Right cardiac atrium (tissue), 5 donors: ENCODE measurements around the gene SMAP1. TPM values are rescaled to one million over a fixed set of nuclear protein-coding genes. Genes with fewer than 3 reads are reported as not detected.

Experiments used
- ATAC-seq, 2 donors: fragments of 200-7000 bp; cut with Tn5 transposase; one replicate each; pipeline versions ENCODE4 v1.8.0 to v1.9.1; 2020; ENCODE audit warnings: moderate library complexity in 2 of 2, mild to moderate bottlenecking in 1 of 2
- DNase-seq, 3 donors: peaks; one replicate each; pipeline ENCODE4 v3.0.0-alpha.2; 2020
- H3K27ac ChIP-seq: one replicate; pipeline ENCODE4 v1.5.1; 2013; ENCODE audit warnings: mild to moderate bottlenecking, low read length, control low read depth, moderate library complexity
- H3K27me3 ChIP-seq: one replicate; pipeline ENCODE4 v1.6.1; 2013; ENCODE audit not compliant: control insufficient read depth, insufficient read depth
- H3K4me1 ChIP-seq: one replicate; pipeline ENCODE4 v1.6.1; 2013; ENCODE audit warnings: low read length; ENCODE audit not compliant: control insufficient read depth, insufficient read depth
- H3K4me3 ChIP-seq: one replicate; pipeline ENCODE4 v1.5.1; 2013; ENCODE audit warnings: low read length, control low read depth
- H3K9me3 ChIP-seq: one replicate; pipeline ENCODE4 v1.6.1; 2013; ENCODE audit warnings: low read length; ENCODE audit not compliant: control insufficient read depth
- WGBS: extraction: QIAGEN DNeasy Blood & Tissue Kit; methylation state at CpG from one replicate; pipeline ENCODE4 v1.1.7; 2013; 5-methylcytosine and 5-hydroxymethylcytosine counted together
- intact Hi-C, 4 donors: fragments of 100-400 bp; cut with DNase I; formaldehyde crosslinking; loops; one replicate each; pipeline versions ENCODE4 v1.11.0 to v1.14.0; 2022 to 2023
- long read RNA-seq, 4 donors: library from polyadenylated mRNA; unstranded; transcript quantifications; one replicate each; pipeline ENCODE4 v2.0.0, GENCODE V29; 2020 to 2021
- polyA plus RNA-seq: library from polyadenylated mRNA; stranded (reverse); fragments of 200-250 nt; gene quantifications from one replicate; pipeline ENCODE4 v1.2.3, GENCODE V29; 2013
- total RNA-seq, 4 donors: library from RNA; stranded (reverse); fragmentation: NEBNext Ultra II Directional; extraction: Animal tissue kit (Norgen Biotek cat#: 25700); gene quantifications; one replicate each; pipeline ENCODE4 v1.2.1, GENCODE V29; 2021
- donor health status: healthy with polysubstance abuse.
- donor health status: DM: no; HTN: yes; CAD: no.
- donor health status: DM: no; HTN: no; CAD: no.
- donor health status: DM: no; HTN: yes; CAD: no; lungs with severe emphysema.
- donor health status: DM: yes; HTN: yes; CAD: no.

The SMAP1 gene
- total RNA-seq (10 to 100 TPM; 27.5 to 36.0 (median 31.5) TPM), polyA plus RNA-seq (16.2 TPM)
- long read RNA-seq, donor 1, transcript SMAP1-203 (11 exons, 3,333 nt): major isoform, 60 of 81 reads
- long read RNA-seq, donor 1, partial matches to known transcripts: 9 of 81 reads
- long read RNA-seq, donor 1, other reads (novel, unspliced or antisense): 10 of 81 reads
- long read RNA-seq, donor 2, transcript SMAP1-203 (11 exons, 3,333 nt): major isoform, 24 of 36 reads
- long read RNA-seq, donor 2, partial matches to known transcripts: 3 of 36 reads
- long read RNA-seq, donor 2, other reads (novel, unspliced or antisense): 8 of 36 reads
- long read RNA-seq, donor 3, transcript SMAP1-203 (11 exons, 3,333 nt): major isoform, 86 of 108 reads
- long read RNA-seq, donor 3, partial matches to known transcripts: 9 of 108 reads
- long read RNA-seq, donor 3, other reads (novel, unspliced or antisense): 9 of 108 reads
- long read RNA-seq, donor 4, transcript SMAP1-203 (11 exons, 3,333 nt): major isoform, 39 of 48 reads
- long read RNA-seq, donor 4, partial matches to known transcripts: 2 of 48 reads
- long read RNA-seq, donor 4, other reads (novel, unspliced or antisense): 7 of 48 reads

GRCh38 chr6:70667711-70668498 is at the start of gene SMAP1:
SMAP1 (plus strand) TSS chr6:70667883; CDS start chr6:70668024, 141 bp downstream.
- Histone ChIP-seq H3K9me3 (no peaks in the 10 kb centered on the region), H3K27ac (peak within 1 kb of the TSS; percentile 93), H3K27me3 (no peaks in the 10 kb centered on the region), H3K4me1 (peaks cover 4% of the 10 kb centered on the region), H3K4me3 (peak within 1 kb of the TSS; percentile 68)
- peak; percentile 97 to 99 (median 98) for DNase-seq
- intact Hi-C loops: loop anchor here in 1 of 4 donors (5.0 kb wide), 1 partner anchor 101 kb away; the partner anchor contains the start of gene SDHAF4
- ATAC-seq: peak; percentile 99
- WGBS: under 1% methylated on average over 90 of the region's 90 CpGs

DNA sequence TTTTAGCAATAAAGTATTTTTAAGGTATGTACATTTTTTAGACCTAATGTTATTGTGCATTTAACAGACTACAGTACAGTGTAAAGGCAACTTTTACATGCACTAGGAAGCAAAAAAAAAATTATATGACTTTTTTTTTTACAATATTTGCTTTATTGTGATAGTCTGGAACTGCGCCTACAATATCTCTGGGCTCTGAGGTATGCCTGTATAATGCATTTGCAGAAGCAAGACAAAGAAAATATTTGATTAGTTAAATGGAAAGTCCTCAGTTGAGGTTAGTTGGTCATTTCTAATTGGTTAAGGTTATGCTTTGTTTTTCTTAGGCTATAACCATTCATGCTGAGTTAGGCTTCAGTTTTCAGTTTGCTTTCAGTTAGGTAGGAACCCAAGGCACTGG is 46.9 kb upstream of the SMAP1 start:
- no peaks in the 10 kb centered on the region for H3K4me1 ChIP-seq
- ATAC-seq (no peak), DNase-seq (no peak)
- no peak overlapping the region for H3K4me3 ChIP-seq
- WGBS: 91% methylated on average over 1 of the region's 1 CpG
- no peaks in the 10 kb centered on the region for H3K9me3 ChIP-seq
- no peak overlapping the region for H3K27ac ChIP-seq
- H3K27me3 ChIP-seq: no peaks in the 10 kb centered on the region
- intact Hi-C loops: no loop called here

DNA sequence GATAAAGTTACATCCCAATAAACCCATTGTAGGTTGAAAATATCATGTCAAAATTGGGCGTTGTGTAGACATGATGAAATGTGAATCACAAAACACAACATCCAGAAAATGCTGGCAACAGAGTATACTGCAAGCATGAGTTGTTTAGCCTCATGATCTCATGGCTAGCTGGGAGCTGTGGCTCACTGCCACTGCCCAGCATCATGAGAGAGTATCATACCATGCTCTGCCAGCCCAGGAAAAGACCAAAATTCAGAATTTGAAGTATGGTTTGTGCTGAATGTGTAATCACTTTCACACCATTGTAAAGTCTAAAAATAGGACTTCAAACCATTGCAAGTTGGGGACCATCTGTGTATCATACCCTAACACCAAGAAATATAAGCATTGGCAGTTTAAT is 45.2 kb upstream of the SMAP1 start:
- no peak overlapping the region for H3K27ac ChIP-seq
- no peaks in the 10 kb centered on the region for H3K27me3 ChIP-seq
- WGBS: 67% methylated on average over 1 of the region's 1 CpG
- no peaks in the 10 kb centered on the region for H3K4me1 ChIP-seq
- no peak for DNase-seq
- no peak for ATAC-seq
- intact Hi-C loops: no loop called here
- H3K9me3 ChIP-seq: no peaks in the 10 kb centered on the region
- H3K4me3 ChIP-seq: no peak overlapping the region

GRCh38 chr6:70625436-70625835 is 42.2 kb upstream of the SMAP1 start:
- H3K4me1 ChIP-seq: no peaks in the 10 kb centered on the region
- H3K4me3 ChIP-seq: no peak overlapping the region
- H3K27me3 ChIP-seq: no peaks in the 10 kb centered on the region
- DNase-seq: no peak
- no peaks in the 10 kb centered on the region for H3K9me3 ChIP-seq
- intact Hi-C loops: no loop called here
- H3K27ac ChIP-seq: no peak overlapping the region
- ATAC-seq: no peak

DNA sequence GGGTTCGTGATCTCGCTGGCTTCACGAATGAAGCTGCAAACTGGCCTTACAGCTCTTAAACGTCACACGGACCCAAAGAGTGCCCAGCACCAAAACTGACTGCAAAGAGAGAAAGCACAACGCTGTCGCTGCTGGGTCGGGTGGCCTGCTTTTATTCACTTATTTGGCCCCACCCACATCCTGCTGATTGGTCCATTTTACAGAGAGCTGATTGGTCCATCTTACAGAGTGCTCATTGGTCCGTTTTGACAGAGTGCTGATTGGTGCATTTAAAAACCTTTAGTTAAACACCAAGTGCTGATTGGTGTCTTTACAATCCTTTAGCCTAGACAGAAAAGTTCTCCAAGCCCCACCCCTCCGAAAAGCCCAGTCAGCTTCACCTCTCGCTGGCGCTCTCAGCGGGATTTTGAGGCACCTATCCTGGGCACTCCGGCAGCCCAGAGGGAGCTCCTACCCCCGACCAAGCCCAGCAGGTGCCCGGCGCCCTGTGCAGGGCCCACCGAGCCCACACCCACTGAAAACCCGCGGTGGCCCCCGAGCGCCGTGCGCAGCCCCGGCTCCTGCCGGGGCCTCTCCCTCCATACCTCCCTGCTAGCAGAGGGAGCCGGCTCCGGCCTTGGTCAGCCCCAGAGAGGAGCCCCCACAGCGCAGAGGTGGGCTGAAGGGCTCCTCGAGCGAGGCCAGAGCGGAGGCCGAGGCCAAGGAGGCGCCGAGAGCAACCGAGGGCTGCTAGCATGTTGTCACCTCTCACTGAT is 40.0 kb upstream of the SMAP1 start:
- WGBS: 95% methylated on average over 36 of the region's 36 CpGs
- H3K27me3 ChIP-seq: no peaks in the 10 kb centered on the region

DNA sequence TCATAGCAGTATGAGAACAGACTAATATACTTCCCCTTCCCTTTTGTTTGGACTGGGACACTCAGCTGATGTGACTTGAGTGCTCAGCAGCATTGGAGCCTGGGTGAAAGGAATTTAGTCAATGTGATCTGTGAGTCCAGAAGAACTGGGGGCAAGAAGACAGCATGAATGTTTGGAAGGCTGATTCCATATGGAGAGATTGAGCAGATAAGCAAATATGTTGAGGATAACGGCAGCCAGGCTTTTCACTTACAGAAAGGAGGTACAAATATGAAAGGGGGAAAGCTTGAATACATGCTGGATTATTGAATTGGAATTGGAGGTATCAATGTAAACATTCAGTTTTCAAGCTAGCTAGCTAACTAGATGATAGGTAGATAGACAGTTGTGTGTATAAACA is 37.8 kb upstream of the SMAP1 start:
- Histone ChIP-seq H3K27me3 (no peaks in the 10 kb centered on the region), H3K9me3 (no peaks in the 10 kb centered on the region), H3K4me3 (no peak overlapping the region), H3K27ac (no peak overlapping the region), H3K4me1 (no peaks in the 10 kb centered on the region)
- DNase-seq (no peak), ATAC-seq (no peak)
- WGBS: 69% methylated on average over 1 of the region's 1 CpG
- intact Hi-C loops: no loop called here

More for the DNA sequence above, 40.0 kb upstream of the SMAP1 start:
- ATAC-seq: no peak
- DNase-seq: no peak
- H3K9me3 ChIP-seq: no peaks in the 10 kb centered on the region
- H3K27ac ChIP-seq: no peak overlapping the region
- intact Hi-C loops: no loop called here
- H3K4me3 ChIP-seq: no peak overlapping the region
- H3K4me1 ChIP-seq: no peaks in the 10 kb centered on the region

DNA sequence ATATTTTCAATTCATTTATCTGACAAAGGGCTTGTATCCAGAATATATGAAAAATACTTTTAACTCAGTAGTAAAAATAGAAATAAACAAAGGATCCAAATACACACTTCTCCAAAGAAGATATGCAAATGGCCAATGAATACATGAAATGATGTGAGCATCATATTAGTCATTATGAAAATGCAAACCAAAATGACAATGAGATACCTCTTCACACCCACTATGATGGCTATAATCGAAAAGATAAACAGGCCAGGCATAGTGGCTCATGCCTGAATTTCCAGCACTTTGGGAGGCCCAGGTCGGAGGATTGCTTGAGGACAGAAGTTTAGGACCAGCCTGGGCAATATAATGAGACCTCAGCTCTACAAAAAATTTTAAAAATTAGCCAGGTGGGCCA is 33.8 kb upstream of the SMAP1 start:
- intact Hi-C loops: no loop called here
- 62% methylated on average over 2 of the region's 2 CpGs for WGBS
- no peaks in the 10 kb centered on the region for H3K27me3 ChIP-seq
- H3K9me3 ChIP-seq: no peaks in the 10 kb centered on the region
- DNase-seq: no peak
- no peak for ATAC-seq
- no peak overlapping the region for H3K27ac ChIP-seq
- H3K4me1 ChIP-seq: no peaks in the 10 kb centered on the region
- H3K4me3 ChIP-seq: no peak overlapping the region

- 88% methylated on average over 8 of the region's 8 CpGs for WGBS
- Histone ChIP-seq H3K27me3 (no peaks in the 10 kb centered on the region), H3K4me1 (no peaks in the 10 kb centered on the region), H3K27ac (no peak overlapping the region), H3K9me3 (no peaks in the 10 kb centered on the region), H3K4me3 (no peak overlapping the region)
- no peak for ATAC-seq
- intact Hi-C loops: no loop called here
- DNase-seq: no peak
Measured at GRCh38 chr6:70636596-70636995, 31.1 kb upstream of the SMAP1 start.

- H3K4me3 ChIP-seq: no peak overlapping the region
- no peaks in the 10 kb centered on the region for H3K9me3 ChIP-seq
- no peak for ATAC-seq
- WGBS: 93% methylated on average over 1 of the region's 1 CpG
- no peak for DNase-seq
- H3K4me1 ChIP-seq: no peaks in the 10 kb centered on the region
- H3K27me3 ChIP-seq: no peaks in the 10 kb centered on the region
- no peak overlapping the region for H3K27ac ChIP-seq
- intact Hi-C loops: no loop called here
Measured at GRCh38 chr6:70638468-70638867, 29.2 kb upstream of the SMAP1 start.

DNA sequence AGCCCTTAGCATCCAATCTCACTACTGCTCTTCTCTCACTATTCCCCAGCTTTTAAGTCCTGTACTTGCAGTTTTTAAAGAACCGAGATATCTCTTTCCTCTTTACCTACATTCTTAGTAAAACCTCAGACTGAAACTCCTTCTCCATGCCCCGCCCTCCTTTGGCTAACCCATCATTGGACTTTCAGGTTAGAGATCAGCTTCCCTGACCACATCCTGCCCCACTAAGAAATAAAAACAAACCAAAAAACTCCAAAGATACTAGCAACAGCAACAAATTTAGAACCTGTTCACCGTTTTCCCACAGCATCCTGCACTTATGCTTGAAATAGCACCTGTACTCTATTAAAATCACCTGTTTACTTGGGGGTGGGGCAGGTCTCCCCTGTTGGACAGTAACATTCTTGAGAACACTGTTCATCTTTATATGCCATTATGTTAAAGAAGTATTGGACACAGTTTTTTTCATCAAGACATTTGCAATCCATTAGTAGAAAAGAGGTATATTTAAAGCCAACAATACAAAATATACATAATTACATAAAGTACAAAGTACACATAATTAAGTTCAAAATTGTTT is 16.3 kb upstream of the SMAP1 start:
- Histone ChIP-seq H3K27me3 (no peaks in the 10 kb centered on the region), H3K27ac (no peak overlapping the region), H3K4me1 (no peaks in the 10 kb centered on the region), H3K9me3 (no peaks in the 10 kb centered on the region), H3K4me3 (no peak overlapping the region)
- DNase-seq: no peak
- WGBS: 85% methylated on average over 3 of the region's 3 CpGs
- intact Hi-C loops: no loop called here
- no peak for ATAC-seq
